CD4-positive, alpha-beta memory T cell (primary cell): ENCODE results near the gene BCAN. TPM values are rescaled to one million over a fixed set of nuclear protein-coding genes. Genes with fewer than 3 reads are reported as not detected.
"Not testable (repeated sequence)": the region's sequence is repeated elsewhere in the genome, so short reads cannot be mapped to it uniquely, and the experiment has no call there.

Source experiments
- CTCF ChIA-PET: fragments of 350-600 bp; sonication (Branson Sonifier 250); formaldehyde crosslinking; loops from one replicate; lab custom pipeline; 2021; ENCODE audit warnings: inconsistent platforms; ENCODE audit not compliant: partially characterized antibody; lab: Charles Lee
- POLR2A ChIA-PET: fragments of 350-600 bp; sonication (Branson Sonifier 250); formaldehyde crosslinking; loops from one replicate; lab custom pipeline; 2021; ENCODE audit not compliant: partially characterized antibody; lab: Charles Lee
- DNase-seq, 5 donors: peaks; one replicate each; pipeline versions ENCODE4 v3.0.0 to v3.0.0-alpha.2; 2020 to 2022; ENCODE audit warnings: mixed read lengths in 1 of 5
- H3K27ac ChIP-seq: one replicate; pipeline ENCODE4 v1.7.0; 2013; ENCODE audit warnings: low read depth, low read length
- H3K27me3 ChIP-seq: 2 replicates; pipeline ENCODE4 v1.7.0; 2013; ENCODE audit warnings: mild to moderate bottlenecking, low read length, moderate library complexity; ENCODE audit not compliant: insufficient read depth
- H3K36me3 ChIP-seq: 2 replicates; pipeline ENCODE4 v1.7.0; 2013; ENCODE audit warnings: mild to moderate bottlenecking, low read length, moderate library complexity; ENCODE audit not compliant: insufficient read depth
- H3K4me1 ChIP-seq: 2 replicates; pipeline ENCODE4 v1.7.0; 2013; ENCODE audit warnings: mild to moderate bottlenecking, low read length, moderate library complexity; ENCODE audit not compliant: insufficient read depth
- H3K4me3 ChIP-seq, 2 donors: one replicate each; pipeline ENCODE4 v1.7.0; 2013; ENCODE audit warnings: low read length in 2 of 2, mild to moderate bottlenecking in 1 of 2
- H3K9me3 ChIP-seq, 2 donors: one replicate each; pipeline ENCODE4 v1.7.0; 2013; ENCODE audit warnings: low read length in 2 of 2, control low read depth in 1 of 2; ENCODE audit not compliant: control insufficient read depth in 1 of 2
- H3K27ac Mint-ChIP-seq, 7 donors: one replicate each; pipeline ENCODE4 v1.8.0; 2020 to 2021; ENCODE audit warnings: mixed read lengths in 7 of 7, mild to moderate bottlenecking in 6 of 7, inconsistent platforms in 3 of 7, moderate library complexity in 3 of 7
- H3K27me3 Mint-ChIP-seq, 2 donors: one replicate each; pipeline ENCODE4 v1.8.0; 2020 to 2021; ENCODE audit warnings: mixed read lengths in 2 of 2
- H3K36me3 Mint-ChIP-seq, 2 donors: one replicate each; pipeline ENCODE4 v1.8.0; 2020 to 2021; ENCODE audit warnings: mixed read lengths in 2 of 2, inconsistent platforms in 1 of 2, mild to moderate bottlenecking in 1 of 2
- H3K4me1 Mint-ChIP-seq, 4 donors: one replicate each; pipeline ENCODE4 v1.8.0; 2020 to 2021; ENCODE audit warnings: mixed read lengths in 4 of 4, mild to moderate bottlenecking in 1 of 4
- H3K4me3 Mint-ChIP-seq, 8 donors: one replicate each; pipeline ENCODE4 v1.8.0; 2020 to 2021; ENCODE audit warnings: mixed read lengths in 8 of 8, mild to moderate bottlenecking in 7 of 8, moderate library complexity in 6 of 8, inconsistent platforms in 3 of 8
- H3K9me3 Mint-ChIP-seq, 8 donors: one replicate each; pipeline ENCODE4 v1.8.0; 2020 to 2021; ENCODE audit warnings: mixed read lengths in 8 of 8, mild to moderate bottlenecking in 5 of 8, inconsistent platforms in 3 of 8, moderate library complexity in 1 of 8
- intact Hi-C: fragments of 100-400 bp; cut with micrococcal nuclease; formaldehyde crosslinking; loops from one replicate; pipeline ENCODE4 v1.15.1; 2023
- polyA plus RNA-seq, 2 donors: library from polyadenylated mRNA; unstranded; fragments of 300-500 nt; fragmentation: Illumina TruSeq; gene quantifications; one replicate each; pipeline ENCODE4 v1.2.3, GENCODE V29; 2021
- total RNA-seq, 2 experiments: library from RNA; stranded (reverse); gene quantifications; one replicate each; pipeline ENCODE4 v1.2.3, GENCODE V29; 2021

Gene BCAN
- total and polyA plus RNA-seq, 4 experiments from 2014 or later = not detected

GRCh38 chr1:156610072-156610471, 31.8 kb upstream of the BCAN start:
- CTCF ChIA-PET = interaction anchor here (0.6 to 1.9 kb wide), 4 partner anchors 15 to 225 kb away, joined by 3 to 5 read pairs (median 4); no protein-coding TSS in a partner anchor
- H3K36me3 ChIP-seq, H3K27me3 ChIP-seq, POLR2A ChIA-PET, H3K4me1 ChIP-seq, H3K27ac Mint-ChIP-seq, H3K4me3 ChIP-seq, H3K4me3 Mint-ChIP-seq, DNase-seq, H3K9me3 ChIP-seq, intact Hi-C loops, H3K4me1 Mint-ChIP-seq, H3K9me3 Mint-ChIP-seq, H3K27ac ChIP-seq, H3K36me3 Mint-ChIP-seq: not testable (repeated sequence)
- peaks cover 7 to 16% of the 10 kb centered on the region in 2 donors for H3K27me3 Mint-ChIP-seq

DNA sequence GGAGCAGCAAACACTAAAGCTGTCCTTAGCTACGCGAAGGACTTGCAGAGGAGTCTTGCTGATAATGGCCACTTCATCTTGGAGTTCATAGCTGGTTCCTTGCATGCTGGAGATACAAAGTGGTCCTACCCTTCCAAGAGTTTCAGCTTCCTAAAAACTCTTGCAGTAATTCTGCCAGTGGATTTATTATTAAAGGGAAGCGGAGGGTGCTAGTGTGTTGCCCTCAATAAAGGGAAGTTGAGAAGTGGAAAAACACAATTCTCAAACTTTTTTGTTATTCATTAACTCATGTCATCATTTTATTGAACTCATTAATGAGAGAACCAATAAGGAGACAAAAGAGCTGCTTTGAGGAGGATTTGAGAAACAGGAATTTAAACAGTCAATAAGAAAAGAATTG, 29.3 kb upstream of the BCAN start:
- no peak overlapping the region for H3K4me3 ChIP-seq
- no peaks in the 10 kb centered on the region for H3K27me3 ChIP-seq
- ChIA-PET POLR2A (no interaction called here), CTCF (interaction anchor here (0.9 to 2.8 kb wide), 10 partner anchors 8 to 227 kb away, joined by 3 to 13 read pairs (median 5); partner anchors contain the start of gene TTC24)
- Mint-ChIP-seq H3K27ac (no peak overlapping the region), H3K36me3 (no peaks in the 10 kb centered on the region), H3K4me1 (peaks cover 2 to 9% (median 7%) of the 10 kb centered on the region in 4 donors), H3K4me3 (no peak overlapping the region), H3K9me3 (no peaks in the 10 kb centered on the region), H3K27me3 (peaks cover 15 to 28% of the 10 kb centered on the region in 2 donors)
- H3K9me3 ChIP-seq = no peaks in the 10 kb centered on the region
- no peaks in the 10 kb centered on the region for H3K36me3 ChIP-seq
- no peak for DNase-seq
- H3K27ac ChIP-seq = no peak overlapping the region
- intact Hi-C loops = no loop called here
- H3K4me1 ChIP-seq = no peaks in the 10 kb centered on the region

GRCh38 chr1:156615946-156616345, 26.0 kb upstream of the BCAN start:
- ChIA-PET POLR2A (no interaction called here), CTCF (interaction anchor here (0.6 to 0.8 kb wide), 2 partner anchors 10 to 402 kb away, joined by 3 read pairs; no protein-coding TSS in a partner anchor)
- H3K4me1 Mint-ChIP-seq = no peaks in the 10 kb centered on the region
- Histone ChIP-seq H3K9me3 (no peaks in the 10 kb centered on the region), H3K4me1 (no peaks in the 10 kb centered on the region), H3K36me3 (no peaks in the 10 kb centered on the region), H3K27me3 (peaks cover 14% of the 10 kb centered on the region), H3K4me3 (no peak overlapping the region), H3K27ac (no peak overlapping the region)
- no peaks in the 10 kb centered on the region for H3K9me3 Mint-ChIP-seq
- DNase-seq = no peak
- intact Hi-C loops = no loop called here
- no peak overlapping the region for H3K27ac Mint-ChIP-seq
- no peaks in the 10 kb centered on the region for H3K36me3 Mint-ChIP-seq
- peaks cover 30 to 46% of the 10 kb centered on the region in 2 donors for H3K27me3 Mint-ChIP-seq
- no peak overlapping the region for H3K4me3 Mint-ChIP-seq

GRCh38 chr1:156616463-156616862, 25.5 kb upstream of the BCAN start:
- Mint-ChIP-seq H3K4me3 (no peak overlapping the region), H3K36me3 (no peaks in the 10 kb centered on the region), H3K4me1 (no peaks in the 10 kb centered on the region), H3K9me3 (no peaks in the 10 kb centered on the region), H3K27me3 (peaks cover 29 to 46% of the 10 kb centered on the region in 2 donors), H3K27ac (no peak overlapping the region)
- DNase-seq = no peak
- Histone ChIP-seq H3K27ac (no peak overlapping the region), H3K36me3 (no peaks in the 10 kb centered on the region), H3K27me3 (peaks cover 14% of the 10 kb centered on the region), H3K9me3 (no peaks in the 10 kb centered on the region), H3K4me3 (no peak overlapping the region), H3K4me1 (no peaks in the 10 kb centered on the region)
- intact Hi-C loops = no loop called here
- ChIA-PET CTCF (interaction anchor here (1.2 to 1.8 kb wide), 3 partner anchors 8 to 161 kb away, joined by 4 to 5 read pairs (median 4); no protein-coding TSS in a partner anchor), POLR2A (no interaction called here)

GRCh38 chr1:156618853-156619581, 22.9 kb upstream of the BCAN start, which contains the start of gene HAPLN2:
Gene HAPLN2, plus strand, starts transcription at chr1:156619415. Its CDS starts 4,076 bp downstream, at chr1:156623491.
- peaks cover 4% of the 10 kb centered on the region for H3K4me1 ChIP-seq
- no peaks in the 10 kb centered on the region for H3K36me3 ChIP-seq
- H3K27me3 ChIP-seq = peaks cover 23% of the 10 kb centered on the region
- H3K36me3 Mint-ChIP-seq = no peaks in the 10 kb centered on the region
- H3K9me3 ChIP-seq = no peaks in the 10 kb centered on the region
- H3K9me3 Mint-ChIP-seq = peaks cover 0 to 2% (median 0%) of the 10 kb centered on the region in 8 donors
- no peak within 1 kb of the TSS for H3K27ac Mint-ChIP-seq
- intact Hi-C loops = no loop called here
- no peak for DNase-seq
- no peak within 1 kb of the TSS for H3K4me3 ChIP-seq
- no peak within 1 kb of the TSS for H3K27ac ChIP-seq
- peaks cover 29 to 52% of the 10 kb centered on the region in 2 donors for H3K27me3 Mint-ChIP-seq
- H3K4me1 Mint-ChIP-seq = peaks cover 0 to 7% (median 2%) of the 10 kb centered on the region in 4 donors
- CTCF ChIA-PET = interaction anchor here (1.4 to 1.6 kb wide), 3 partner anchors 11 to 87 kb away, joined by 3 to 5 read pairs (median 3); partner anchors contain the start of gene CRABP2
- no peak within 1 kb of the TSS for H3K4me3 Mint-ChIP-seq
- POLR2A ChIA-PET = interaction anchor here (0.5 kb wide), 1 partner anchor 224 kb away, joined by 3 read pairs; no protein-coding TSS in a partner anchor

DNA sequence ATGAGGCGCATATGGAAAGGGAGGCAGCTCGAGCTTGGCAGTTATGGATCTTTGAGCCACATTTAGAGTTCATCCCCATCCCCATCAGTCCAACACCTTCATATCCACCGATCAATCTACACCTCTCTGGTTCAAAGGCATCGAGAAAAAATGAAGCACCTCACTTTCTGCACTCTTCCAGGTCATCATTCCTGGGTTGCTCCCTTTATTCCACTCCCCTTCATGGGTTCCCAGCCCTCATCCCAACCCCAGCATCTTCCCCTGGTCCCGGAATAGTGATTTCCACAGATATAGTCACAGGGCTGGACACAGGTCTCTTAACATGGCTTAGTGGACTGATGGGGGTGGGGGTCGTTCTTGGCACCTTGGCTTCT, 22.3 kb upstream of the BCAN start:
- H3K27me3 ChIP-seq = peaks cover 27% of the 10 kb centered on the region
- intact Hi-C loops = no loop called here
- no peak overlapping the region for H3K27ac Mint-ChIP-seq

More for the DNA sequence above, 22.3 kb upstream of the BCAN start:
- Histone ChIP-seq H3K4me1 (peaks cover 9% of the 10 kb centered on the region), H3K27ac (no peak overlapping the region), H3K9me3 (no peaks in the 10 kb centered on the region), H3K36me3 (no peaks in the 10 kb centered on the region), H3K4me3 (no peak overlapping the region)
- DNase-seq = no peak
- no peaks in the 10 kb centered on the region for H3K36me3 Mint-ChIP-seq
- ChIA-PET CTCF (interaction anchor here (1.0 to 1.6 kb wide), 4 partner anchors 10 to 86 kb away, joined by 3 to 5 read pairs (median 3); partner anchors contain the start of gene CRABP2), POLR2A (interaction anchor here (0.5 kb wide), 1 partner anchor 224 kb away, joined by 3 read pairs; no protein-coding TSS in a partner anchor)
- peaks cover 1 to 7% (median 4%) of the 10 kb centered on the region in 4 donors for H3K4me1 Mint-ChIP-seq
- peaks cover 31 to 53% of the 10 kb centered on the region in 2 donors for H3K27me3 Mint-ChIP-seq
- H3K9me3 Mint-ChIP-seq = peaks cover 0 to 2% (median 0%) of the 10 kb centered on the region in 8 donors
- no peak overlapping the region for H3K4me3 Mint-ChIP-seq
